ENCODE data around the gene KRTAP3-2. TPM values are rescaled to one million over a fixed set of nuclear protein-coding genes. Genes with fewer than 3 reads are reported as not detected.

The KRTAP3-2 gene
- total RNA-seq, 4 donors from 2014 or later = not detected

- no peaks in the 10 kb centered on the region for H3K4me1 ChIP-seq
- no peaks in the 10 kb centered on the region for H3K36me3 ChIP-seq
- no peak overlapping the region for H3K27ac ChIP-seq
- no peak for DNase-seq (ENCODE audit: low spot score in 2 of 2)
- H3K9me3 ChIP-seq = no peaks in the 10 kb centered on the region
- H3K4me3 ChIP-seq = no peak overlapping the region
- H3K27me3 ChIP-seq = no peaks in the 10 kb centered on the region
- TF ChIP-seq EP300 (IDR thresholded peaks at IDR 0.05) (no peak), CTCF (IDR thresholded peaks at IDR 0.05) (no peak), POLR2A (IDR thresholded peaks at IDR 0.05) (no peak)
Measured at GRCh38 chr17:41020336-41020735, 20.6 kb upstream of the KRTAP3-2 start.

GRCh38 chr17:41019415-41019814, 19.7 kb upstream of the KRTAP3-2 start:
- WGBS, 2 donors = 88 to 93% methylated on average over 3 of the region's 3 CpGs
- Histone ChIP-seq H3K9me3 (no peaks in the 10 kb centered on the region), H3K4me3 (no peak overlapping the region), H3K27ac (no peak overlapping the region), H3K4me1 (no peaks in the 10 kb centered on the region), H3K27me3 (no peaks in the 10 kb centered on the region), H3K36me3 (no peaks in the 10 kb centered on the region)
- TF ChIP-seq POLR2A (IDR thresholded peaks at IDR 0.05) = no peak
- TF ChIP-seq CTCF (IDR thresholded peaks at IDR 0.05) = no peak
- TF ChIP-seq EP300 (IDR thresholded peaks at IDR 0.05) = no peak
- no peak for DNase-seq (ENCODE audit: low spot score in 2 of 2)

GRCh38 chr17:41018541-41018940, 18.8 kb upstream of the KRTAP3-2 start:
- TF ChIP-seq EP300 (IDR thresholded peaks at IDR 0.05) (no peak), CTCF (IDR thresholded peaks at IDR 0.05) (no peak), POLR2A (IDR thresholded peaks at IDR 0.05) (no peak)
- H3K36me3 ChIP-seq = no peaks in the 10 kb centered on the region
- H3K27me3 ChIP-seq = no peaks in the 10 kb centered on the region
- no peaks in the 10 kb centered on the region for H3K4me1 ChIP-seq
- no peak overlapping the region for H3K4me3 ChIP-seq
- DNase-seq (ENCODE audit: low spot score in 2 of 2) = no peak
- no peak overlapping the region for H3K27ac ChIP-seq
- WGBS, 2 donors = 56 to 71% methylated on average over 3 of the region's 3 CpGs
- H3K9me3 ChIP-seq = no peaks in the 10 kb centered on the region

GRCh38 chr17:41016578-41017215, 17.0 kb upstream of the KRTAP3-2 start:
- H3K36me3 ChIP-seq = no peaks in the 10 kb centered on the region
- WGBS, 2 donors = 69 to 72% methylated on average over 13 of the region's 13 CpGs
- H3K4me1 ChIP-seq = no peaks in the 10 kb centered on the region
- H3K27ac ChIP-seq = no peak overlapping the region
- no peaks in the 10 kb centered on the region for H3K9me3 ChIP-seq
- TF ChIP-seq CTCF (IDR thresholded peaks at IDR 0.05) (no peak), POLR2A (IDR thresholded peaks at IDR 0.05) (no peak), EP300 (IDR thresholded peaks at IDR 0.05) (no peak)
- DNase-seq (ENCODE audit: low spot score in 2 of 2) = no peak
- no peak overlapping the region for H3K4me3 ChIP-seq
- H3K27me3 ChIP-seq = no peaks in the 10 kb centered on the region

DNA sequence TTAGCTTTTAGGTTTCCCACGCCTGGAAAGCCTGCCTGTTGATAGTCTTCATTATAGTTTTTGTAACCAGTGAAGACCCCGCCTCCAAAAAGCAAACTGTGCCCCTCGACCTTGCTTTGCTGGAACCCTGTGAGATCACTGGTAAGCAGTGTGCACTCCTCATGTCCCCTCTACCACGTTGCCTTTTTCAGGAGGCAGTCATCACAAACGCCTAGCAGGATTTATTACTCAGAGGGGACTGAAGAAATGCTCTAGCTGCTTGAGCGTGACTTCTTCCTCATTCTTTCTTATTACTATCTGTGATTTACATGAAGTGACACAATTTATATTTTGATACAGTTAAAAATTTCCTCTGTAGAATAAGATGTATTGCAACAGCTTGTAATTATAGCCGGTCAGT, 15.7 kb upstream of the KRTAP3-2 start:
- Histone ChIP-seq H3K27ac (no peak overlapping the region), H3K27me3 (no peaks in the 10 kb centered on the region), H3K4me3 (no peak overlapping the region), H3K9me3 (no peaks in the 10 kb centered on the region), H3K4me1 (no peaks in the 10 kb centered on the region), H3K36me3 (no peaks in the 10 kb centered on the region)
- no peak for DNase-seq (ENCODE audit: low spot score in 2 of 2)
- WGBS, 2 donors = 70 to 77% methylated on average over 7 of the region's 7 CpGs
- TF ChIP-seq CTCF (IDR thresholded peaks at IDR 0.05) = no peak
- no peak for TF ChIP-seq POLR2A (IDR thresholded peaks at IDR 0.05)
- no peak for TF ChIP-seq EP300 (IDR thresholded peaks at IDR 0.05)
